ENCODE results near the gene GJA9.

GJA9 gene

DNA sequence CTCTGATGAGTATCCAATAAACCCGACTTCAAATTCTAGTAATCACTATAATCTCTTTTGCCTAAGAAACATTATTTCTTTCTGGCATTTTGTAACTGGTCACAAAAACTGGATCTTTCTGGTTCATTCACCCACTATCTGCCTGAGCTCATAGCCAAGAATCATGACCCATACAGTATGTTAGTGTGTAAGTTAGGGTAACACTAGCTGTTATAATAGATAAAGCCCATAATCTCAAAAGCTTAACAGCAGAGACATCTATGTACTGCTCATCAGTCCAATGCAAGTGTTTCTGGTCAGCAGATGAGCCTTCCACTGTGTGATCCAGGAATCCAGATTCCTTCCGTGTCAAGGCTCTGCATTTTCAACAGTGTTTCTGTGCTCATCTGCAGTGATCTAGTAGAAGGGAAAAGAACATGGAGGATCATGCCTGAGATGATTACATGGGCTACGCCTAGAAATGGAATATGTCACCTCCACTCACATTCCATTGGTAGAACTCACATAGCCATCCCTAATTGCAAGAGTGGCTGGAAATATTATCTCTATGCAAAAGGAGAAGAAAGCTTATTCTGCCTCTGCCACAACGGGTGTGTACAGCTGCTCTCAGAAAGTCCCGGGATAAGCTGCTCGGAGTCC, 49.5 kb downstream of the GJA9 start:
- no peak for DNase-seq (ENCODE audit: low read depth in 2 of 2)

DNA sequence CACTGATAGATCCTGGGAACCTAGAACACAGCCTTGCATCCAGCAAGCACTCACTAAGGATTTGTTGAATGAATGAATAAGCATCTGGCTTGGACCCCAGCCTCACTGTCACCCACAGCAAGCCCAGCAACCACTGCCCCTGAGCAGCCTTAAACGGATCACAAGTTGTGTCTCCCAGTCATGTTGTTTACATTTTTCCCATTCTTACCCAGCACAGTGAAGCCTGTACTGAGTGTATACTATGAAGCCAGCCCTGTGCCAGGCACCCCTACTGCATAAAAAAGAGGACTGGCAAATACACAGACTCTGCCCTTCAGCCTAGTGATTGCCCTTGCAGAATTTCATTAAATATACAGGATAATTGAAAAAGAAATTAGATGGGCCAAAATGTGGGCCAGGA, 52.0 kb downstream of the GJA9 start:
- no peak for DNase-seq (ENCODE audit: low read depth in 2 of 2)

DNA sequence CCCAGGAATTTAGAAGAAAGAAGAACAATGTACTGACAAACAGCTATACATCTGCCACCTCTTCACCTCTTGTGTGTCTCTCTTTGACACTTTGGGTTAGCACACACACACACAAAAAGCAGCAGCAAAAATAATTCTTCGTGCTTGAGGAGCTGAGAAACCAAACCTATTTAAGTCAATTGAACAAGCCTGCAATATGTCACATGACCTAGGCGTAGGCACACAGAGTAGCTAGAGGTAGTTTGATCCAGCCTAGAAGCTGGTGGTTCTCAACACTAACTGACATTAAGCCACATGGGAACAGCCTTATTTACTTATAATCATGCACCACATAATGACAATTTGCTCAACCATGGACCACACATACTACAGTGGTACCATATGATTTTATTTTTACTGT, 54.1 kb downstream of the GJA9 start:
- DNase-seq (ENCODE audit: low read depth in 2 of 2): no peak

DNA sequence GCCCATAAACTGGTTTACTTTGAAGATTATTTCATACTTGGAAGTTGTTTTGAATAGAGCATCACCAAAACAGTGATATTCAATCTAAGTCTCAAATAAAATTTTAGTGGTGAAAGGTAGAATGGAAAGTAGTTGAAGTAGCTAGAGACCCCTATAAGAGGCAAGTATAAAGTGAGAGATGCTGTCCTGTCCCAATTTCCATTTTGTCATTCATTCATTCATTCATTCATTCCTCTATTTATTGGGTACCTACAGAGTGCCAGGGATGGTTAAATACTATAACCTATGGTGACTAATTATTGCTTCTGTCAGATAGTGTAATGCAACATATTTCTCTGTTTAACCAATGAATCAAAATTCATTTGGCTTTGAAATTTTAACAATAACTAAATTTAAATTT, 54.5 kb downstream of the GJA9 start:
- DNase-seq (ENCODE audit: low read depth in 2 of 2): no peak

DNA sequence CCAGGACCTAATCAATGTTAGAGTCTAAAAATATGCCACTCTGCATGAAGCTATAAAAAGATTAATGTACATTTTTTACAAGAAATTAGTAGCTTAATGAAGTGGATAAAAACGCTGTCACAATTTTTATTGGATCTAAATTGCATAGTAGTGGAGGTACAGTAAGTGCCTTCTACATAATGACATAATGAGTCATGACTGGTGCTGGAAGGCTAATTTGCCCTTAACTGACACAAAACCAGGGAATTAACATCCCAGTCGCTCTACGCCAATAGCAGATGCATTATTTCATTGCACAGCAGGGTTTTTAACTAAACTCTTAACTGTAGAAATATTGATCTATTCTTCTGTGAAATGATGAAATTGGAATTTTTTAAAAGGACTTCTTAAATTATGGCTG, 55.1 kb downstream of the GJA9 start:
- DNase-seq (ENCODE audit: low read depth in 2 of 2): no peak
